Endothelial cell of umbilical vein (primary cell): ENCODE measurements around the gene OPRL1. TPM values are rescaled to one million over a fixed set of nuclear protein-coding genes. Genes with fewer than 3 reads are reported as not detected.

Experiments
- BruUV-seq: library from RNA; stranded (reverse); fragments of 400-500 nt; replicated peaks from 2 replicates; lab custom pipeline; 2021; lab: Mats Ljungman, UMichigan
- CTCF ChIA-PET: fragments of 300-600, 350-600 bp; sonication (Branson Sonifier 250); formaldehyde crosslinking; loops from one replicate; lab custom pipeline; 2021; ENCODE audit warnings: antibody characterized with exemption, inconsistent platforms; lab: Charles Lee
- POLR2A ChIA-PET: fragments of 300-600, 350-600 bp; sonication (Branson Sonifier 250); formaldehyde crosslinking; loops from one replicate; lab custom pipeline; 2021; ENCODE audit warnings: antibody characterized with exemption, inconsistent platforms; lab: Charles Lee
- DNase-seq: peaks from one replicate; pipeline ENCODE4 v3.0.0-alpha.2; 2011; ENCODE audit warnings: low read depth, low spot score
- FAIRE-seq: peaks from 2 replicates; lab custom pipeline; 2011; peaks lifted over from hg19 to GRCh38; lab: Jason Lieb, UNC
- H2AFZ ChIP-seq: 2 replicates; pipeline ENCODE4 v1.6.0; 2012; ENCODE audit warnings: low read depth, low read length, control low read depth, inconsistent platforms
- H3K27ac ChIP-seq: 2 replicates; pipeline ENCODE4 v1.5.1; 2011; ENCODE audit warnings: low read depth, mild to moderate bottlenecking, control low read depth, low read length, moderate library complexity; ENCODE audit not compliant: insufficient read depth
- H3K27me3 ChIP-seq, 2 experiments: 2 replicates each; pipeline versions ENCODE4 v1.6.0 to v1.6.1; 2011; ENCODE audit warnings: low read length in 2 of 2, mixed read lengths in 1 of 2; ENCODE audit not compliant: control insufficient read depth in 2 of 2, insufficient read depth in 2 of 2
- H3K36me3 ChIP-seq, 2 experiments: 2 replicates in 1 of 2; 3 replicates in 1 of 2; pipeline ENCODE4 v1.5.1; 2011; ENCODE audit warnings: low read length in 2 of 2, mild to moderate bottlenecking in 1 of 2, moderate library complexity in 1 of 2; ENCODE audit not compliant: control insufficient read depth in 2 of 2, insufficient read depth in 2 of 2; ENCODE audit errors: extremely low read depth in 1 of 2
- H3K4me1 ChIP-seq: 3 replicates; pipeline ENCODE4 v1.5.1; 2011; ENCODE audit warnings: mild to moderate bottlenecking, low read length; ENCODE audit not compliant: control insufficient read depth, insufficient read depth; ENCODE audit errors: extremely low read depth
- H3K4me2 ChIP-seq: 2 replicates; pipeline ENCODE4 v1.6.1; 2011; ENCODE audit warnings: low read length, control low read depth, mixed read lengths; ENCODE audit not compliant: insufficient read depth
- H3K4me3 ChIP-seq, 3 experiments: fragments of 200-600 bp in 1 of 3; sonication (generic), shearing (Covaris generic) in 1 of 3; replicated peaks in 1 of 3; 2 replicates each; pipeline ENCODE4 v1.5.1; 2011 to 2016; ENCODE audit warnings: control low read depth in 3 of 3, low read length in 3 of 3, mild to moderate bottlenecking in 2 of 3, inconsistent platforms in 1 of 3, low read depth in 1 of 3, moderate library complexity in 1 of 3; ENCODE audit not compliant: insufficient read depth in 1 of 3
- H3K79me2 ChIP-seq: 2 replicates; pipeline ENCODE4 v1.6.0; 2012; ENCODE audit warnings: low read length, inconsistent platforms; ENCODE audit not compliant: control insufficient read depth, insufficient read depth
- H3K9ac ChIP-seq: replicated peaks from 2 replicates; pipeline ENCODE3; 2011; ENCODE audit warnings: low read length, control low read depth; ENCODE audit not compliant: insufficient read depth; ENCODE audit errors: extremely low read depth
- H3K9me1 ChIP-seq: replicated peaks from 3 replicates; pipeline ENCODE4 v1.6.0; 2011; ENCODE audit warnings: mild to moderate bottlenecking, low read length; ENCODE audit not compliant: control insufficient read depth, insufficient read depth; ENCODE audit errors: extremely low read depth
- H3K9me3 ChIP-seq: replicated peaks from 2 replicates; pipeline ENCODE4 v1.5.1; 2012; ENCODE audit warnings: low read length, inconsistent platforms; ENCODE audit not compliant: control insufficient read depth, insufficient read depth
- H4K20me1 ChIP-seq: replicated peaks from 2 replicates; pipeline ENCODE3; 2011; ENCODE audit warnings: mild to moderate bottlenecking, low read length; ENCODE audit not compliant: control insufficient read depth, insufficient read depth; ENCODE audit errors: extremely low read depth
- EZH2 ChIP-seq: IDR thresholded peaks from 2 replicates; pipeline ENCODE4 v1.6.1; 2012; ENCODE audit warnings: borderline replicate concordance, low read depth, mild to moderate bottlenecking, moderate library complexity, low read length, inconsistent platforms; ENCODE audit not compliant: severe bottlenecking
- FOS ChIP-seq: IDR thresholded peaks from 2 replicates; pipeline ENCODE4 v1.6.1; 2011; ENCODE audit warnings: mild to moderate bottlenecking, low read length, moderate library complexity, borderline replicate concordance; ENCODE audit not compliant: insufficient read depth
- GATA2 ChIP-seq: IDR thresholded peaks from 2 replicates; pipeline ENCODE4 v1.7.0; 2011; ENCODE audit warnings: low read depth, mild to moderate bottlenecking, moderate library complexity, mixed read lengths, low read length; ENCODE audit not compliant: insufficient read length, insufficient read depth
- JUN ChIP-seq: IDR thresholded peaks from 2 replicates; pipeline ENCODE4 v1.6.1; 2011; ENCODE audit warnings: borderline replicate concordance, low read depth; ENCODE audit not compliant: insufficient read length, insufficient read depth
- MYC ChIP-seq: IDR thresholded peaks from one replicate; pipeline ENCODE4 v1.6.1; 2011; ENCODE audit warnings: mild to moderate bottlenecking, low read depth, low read length
- POLR2A ChIP-seq: IDR thresholded peaks from 2 replicates; pipeline ENCODE4 v1.6.1; 2012; ENCODE audit warnings: low read depth, mild to moderate bottlenecking, control low read depth, low read length
- POLR2AphosphoS5 ChIP-seq: IDR thresholded peaks from 2 replicates; pipeline ENCODE4 v1.6.1; 2012; ENCODE audit warnings: low read depth, mild to moderate bottlenecking, control low read depth, low read length, moderate library complexity; ENCODE audit not compliant: insufficient read depth
- dilution Hi-C: fragments of 300-500 bp; cut with MboI; formaldehyde crosslinking; loops from one replicate; pipeline ENCODE4 v1.15.0; 2019; ENCODE audit warnings: low sequenced_read_pairs; ENCODE audit not compliant: extremely low pct_ligation_motif_present
- intact Hi-C: fragments of 100-400 bp; cut with micrococcal nuclease; formaldehyde crosslinking; loops from one replicate; pipeline ENCODE4 v1.10.0; 2022
- polyA plus RNA-seq, 4 experiments: library from polyadenylated mRNA; depleted of rRNA in 3 of 4; stranded (reverse) in 3 of 4; unstranded in 1 of 4; fragments of >200 nt; gene quantifications; 2 replicates each; pipeline versions ENCODE4 v1.2.1 to v1.2.3, GENCODE V29; 2011 to 2012; ENCODE audit warnings: missing spikeins in 1 of 4
- total RNA-seq: library from RNA; stranded (reverse); gene quantifications from 2 replicates; pipeline ENCODE4 v1.2.3, GENCODE V29; 2021
- TF ChIP-seq, protein P1 (sequence below): IDR thresholded peaks from 2 replicates; pipeline ENCODE4 v1.6.1; 2011; ENCODE audit not compliant: insufficient read depth, insufficient read length
- TF ChIP-seq, protein P2 (sequence below), 2 donors: IDR thresholded peaks; 1 replicate in 1 of 2; 2 replicates in 1 of 2; pipeline ENCODE4 v1.5.1; 2011; ENCODE audit warnings: low read length in 2 of 2, mild to moderate bottlenecking in 2 of 2, moderate library complexity in 2 of 2, control low read depth in 1 of 2, inconsistent platforms in 1 of 2, low read depth in 1 of 2; ENCODE audit not compliant: insufficient read depth in 1 of 2; ENCODE audit errors: extremely low read depth in 1 of 2

Gene OPRL1
- total and polyA plus RNA-seq, 2 donors (not counting 3 experiments of a cell fraction or from before 2014, with no cell fraction given): 1.9 to 2.0 TPM

DNA sequence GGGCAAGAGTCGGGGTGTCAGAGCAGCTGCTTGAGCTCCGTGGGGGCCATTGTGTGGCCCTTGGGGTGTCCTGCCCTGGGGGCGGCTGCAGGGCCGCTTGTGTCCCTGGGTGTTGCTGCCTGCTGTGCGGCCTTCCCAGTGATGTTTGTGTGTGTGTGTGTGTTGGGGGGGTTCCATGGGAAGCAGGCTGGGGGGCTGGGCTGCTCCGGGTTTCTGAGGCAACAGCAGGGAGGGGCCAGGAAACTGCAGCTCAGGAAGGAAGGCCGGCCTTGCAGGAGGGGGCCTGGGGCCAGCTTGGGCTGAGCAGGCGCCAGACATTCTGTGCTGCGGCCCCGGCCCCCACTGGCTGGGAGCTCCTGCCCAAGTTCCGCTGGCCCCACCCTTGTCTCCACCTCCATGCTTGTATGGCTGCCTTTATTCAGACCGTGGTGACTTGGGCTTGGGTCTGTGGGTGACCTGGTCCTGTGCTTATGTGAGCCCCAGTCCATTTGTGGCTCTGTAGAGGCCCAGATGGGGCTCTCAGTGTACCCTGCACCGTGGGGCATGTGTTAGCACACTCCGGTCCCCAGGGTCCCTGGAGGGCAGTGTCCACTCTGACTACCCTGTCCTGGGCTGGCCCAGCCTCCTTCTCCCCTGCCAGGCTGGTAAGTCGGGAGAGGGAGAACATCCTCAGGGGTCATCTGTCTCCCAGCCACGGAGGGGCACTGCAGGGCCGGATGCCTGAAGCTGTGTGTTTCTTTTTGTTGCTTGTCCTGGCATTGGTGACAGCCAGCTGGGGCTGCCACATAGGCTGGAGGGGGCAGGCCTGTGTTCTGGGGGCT, 25.8 kb upstream of the OPRL1 start:
- Histone ChIP-seq H3K27me3 (no peaks in the 10 kb centered on the region), H3K9me1 (no peaks in the 10 kb centered on the region), H3K4me1 (peaks cover 74% of the 10 kb centered on the region), H3K27ac (peak overlapping the region; percentile 83), H4K20me1 (no peaks in the 10 kb centered on the region), H2AFZ (peak overlapping the region; percentile 46), H3K4me3 (peak overlapping the region in 2 of 3 experiments; percentile 9 to 21), H3K4me2 (peak overlapping the region; percentile 49), H3K9ac (peak overlapping the region; percentile 46), H3K36me3 (no peaks in the 10 kb centered on the region), H3K79me2 (no peaks in the 10 kb centered on the region), H3K9me3 (no peaks in the 10 kb centered on the region)
- peak; percentile 99 for FAIRE-seq
- TF ChIP-seq POLR2AphosphoS5: peak; percentile 89
- no peak for TF ChIP-seq MYC
- TF ChIP-seq, protein P1, sequence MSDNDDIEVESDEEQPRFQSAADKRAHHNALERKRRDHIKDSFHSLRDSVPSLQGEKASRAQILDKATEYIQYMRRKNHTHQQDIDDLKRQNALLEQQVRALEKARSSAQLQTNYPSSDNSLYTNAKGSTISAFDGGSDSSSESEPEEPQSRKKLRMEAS: no peak
- TF ChIP-seq JUN: no peak
- TF ChIP-seq POLR2A: peak; percentile 93
- TF ChIP-seq, protein P2, sequence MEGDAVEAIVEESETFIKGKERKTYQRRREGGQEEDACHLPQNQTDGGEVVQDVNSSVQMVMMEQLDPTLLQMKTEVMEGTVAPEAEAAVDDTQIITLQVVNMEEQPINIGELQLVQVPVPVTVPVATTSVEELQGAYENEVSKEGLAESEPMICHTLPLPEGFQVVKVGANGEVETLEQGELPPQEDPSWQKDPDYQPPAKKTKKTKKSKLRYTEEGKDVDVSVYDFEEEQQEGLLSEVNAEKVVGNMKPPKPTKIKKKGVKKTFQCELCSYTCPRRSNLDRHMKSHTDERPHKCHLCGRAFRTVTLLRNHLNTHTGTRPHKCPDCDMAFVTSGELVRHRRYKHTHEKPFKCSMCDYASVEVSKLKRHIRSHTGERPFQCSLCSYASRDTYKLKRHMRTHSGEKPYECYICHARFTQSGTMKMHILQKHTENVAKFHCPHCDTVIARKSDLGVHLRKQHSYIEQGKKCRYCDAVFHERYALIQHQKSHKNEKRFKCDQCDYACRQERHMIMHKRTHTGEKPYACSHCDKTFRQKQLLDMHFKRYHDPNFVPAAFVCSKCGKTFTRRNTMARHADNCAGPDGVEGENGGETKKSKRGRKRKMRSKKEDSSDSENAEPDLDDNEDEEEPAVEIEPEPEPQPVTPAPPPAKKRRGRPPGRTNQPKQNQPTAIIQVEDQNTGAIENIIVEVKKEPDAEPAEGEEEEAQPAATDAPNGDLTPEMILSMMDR (IDR thresholded peaks at IDR 0.05; ENCODE audit: extremely low read depth in 1 of 2, insufficient read depth in 1 of 2, low read depth in 1 of 2, low read length in 2 of 2): peak; percentile 40 to 48
- no peak for TF ChIP-seq EZH2
- no peak for TF ChIP-seq FOS
- no peak for TF ChIP-seq GATA2
- ChIA-PET CTCF (interaction anchor here (0.7 to 15.2 kb wide), 9 partner anchors 9 to 516 kb away, joined by 3 to 412 read pairs (median 5); partner anchors contain the start of genes C20orf204, PRPF6, PTK6 and SAMD10), POLR2A (interaction anchor here (0.7 to 2.4 kb wide), 4 partner anchors 9 to 15 kb away, joined by 3 to 21 read pairs (median 12); partner anchors contain the start of gene TCEA2)
- intact Hi-C loops: loop anchor here (2.0 to 10.0 kb wide), 2 partner anchors 81 to 159 kb away; partner anchors contain the start of gene DNAJC5
- dilution Hi-C loops: no loop called here
- BruUV-seq: TSS peak; percentile 31
- peak; percentile 90 for DNase-seq
